Adrenal gland (tissue), 12 donors: ENCODE measurements around the gene KLK3. TPM values are rescaled to one million over a fixed set of nuclear protein-coding genes. Genes with fewer than 3 reads are reported as not detected.

ENCODE experiments used
- DNase-seq, 7 donors: peaks; one replicate each; pipeline ENCODE4 v3.0.0-alpha.2; 2019 to 2020
- H3K27ac ChIP-seq, 5 donors: fragments of 200-600 bp; sonication (generic) in 4 of 5; 1 replicate in 3 of 5; 2 replicates in 2 of 5; pipeline versions ENCODE4 v1.5.1 to v1.8.0; 2016 to 2020; ENCODE audit warnings: mild to moderate bottlenecking in 1 of 5
- H3K27me3 ChIP-seq: fragments of 200-600 bp; 2 replicates; pipeline ENCODE4 v1.8.0; 2021
- H3K36me3 ChIP-seq, 2 donors: fragments of 200-600 bp; replicated peaks in 1 of 2; 1 replicate in 1 of 2; 2 replicates in 1 of 2; pipeline versions ENCODE4 v1.5.1 to v1.8.0; 2018 to 2022
- H3K4me1 ChIP-seq, 2 donors: fragments of 200-600 bp; replicated peaks in 1 of 2; 1 replicate in 1 of 2; 2 replicates in 1 of 2; pipeline versions ENCODE4 v1.5.1 to v1.8.0; 2018 to 2021
- H3K4me3 ChIP-seq, 4 donors: fragments of 200-600 bp; sonication (generic) in 3 of 4; one replicate each; pipeline ENCODE4 v1.5.1; 2016 to 2018
- H3K9me3 ChIP-seq, 3 donors: fragments of 200-600 bp; sonication (generic) in 1 of 3; replicated peaks in 1 of 3; 1 replicate in 2 of 3; 2 replicates in 1 of 3; pipeline versions ENCODE4 v1.5.1 to v1.8.0; 2016 to 2021
- CTCF ChIP-seq, 6 experiments: fragments of 450-650 bp in 4 of 6; fragments of 200-600 bp in 2 of 6; sonication (generic) in 1 of 6; IDR thresholded peaks; 1 replicate in 5 of 6; 2 replicates in 1 of 6; pipeline versions ENCODE4 v1.5.1 to v1.8.0; 2016 to 2021; ENCODE audit warnings: antibody characterized with exemption in 6 of 6, mild to moderate bottlenecking in 2 of 6, moderate library complexity in 1 of 6
- POLR2A ChIP-seq, 2 donors: fragments of 450-650 bp; IDR thresholded peaks; one replicate each; pipeline ENCODE4 v1.6.1; 2017; ENCODE audit warnings: antibody characterized with exemption in 2 of 2, mild to moderate bottlenecking in 2 of 2, moderate library complexity in 1 of 2
- whole genome bisulfite sequencing, 4 donors: extraction: QIAGEN DNeasy Blood & Tissue Kit in 2 of 4; methylation state at CpG; one replicate each; pipeline versions ENCODE4 v1.1.5 to v1.1.7; 2013 to 2017; 5-methylcytosine and 5-hydroxymethylcytosine counted together
- intact Hi-C, 2 donors: fragments of 100-400 bp; cut with DNase I; formaldehyde crosslinking; loops; one replicate each; pipeline versions ENCODE4 v1.14.1 to v1.15.0; 2022 to 2023
- polyA plus RNA-seq, 3 donors: library from polyadenylated mRNA; stranded (reverse); fragments of 200-250 nt in 2 of 3; fragments of 350-450 nt in 1 of 3; fragmentation: Illumina TruSeq in 1 of 3; extraction: RNeasy Lipid Tissue Mini Kit (QIAGEN cat#74804) in 1 of 3; gene quantifications; one replicate each; pipeline ENCODE4 v1.2.3, GENCODE V29; 2013 to 2014
- total RNA-seq, 9 donors: library from RNA; depleted of rRNA in 4 of 9; stranded (reverse); fragments of >200 nt in 4 of 9; fragments of 120-200 nt in 1 of 9; fragmentation: NEBNext Ultra II Directional in 1 of 9; extraction: Animal tissue kit (Norgen Biotek cat#: 25700) in 1 of 9; gene quantifications; one replicate each; pipeline versions ENCODE4 v1.1.0 to v1.2.4, GENCODE V29; 2013 to 2023
- donor health status: healthy with polysubstance abuse.
- donor health status: Bipolar disorder and iron deficiency.
- donor health status: DM: yes; HTN: yes; CAD: no.
- donor health status: DM: no; HTN: no; CAD: no.
- donor health status: DM: no; HTN: no; CAD: no.
- donor health status: DM: yes; HTN: yes; CAD: no.

Gene KLK3
- total and polyA plus RNA-seq, 12 donors, result 0.11 to 26.0 (median 1.1) TPM; not detected in 4

GRCh38 chr19:50858886-50859285, 4.2 kb downstream of the KLK3 start:
- WGBS, 4 donors, result 34 to 60% (median 52%) methylated on average over 7 of the region's 7 CpGs
- no peaks in the 10 kb centered on the region for H3K27me3 ChIP-seq
- H3K4me3 ChIP-seq, result no peak overlapping the region
- no peaks in the 10 kb centered on the region for H3K4me1 ChIP-seq
- intact Hi-C loops, result no loop called here
- DNase-seq, result no peak
- no peak for TF ChIP-seq CTCF (IDR thresholded peaks at IDR 0.05)
- TF ChIP-seq POLR2A (IDR thresholded peaks at IDR 0.05), result no peak
- no peaks in the 10 kb centered on the region for H3K9me3 ChIP-seq
- H3K36me3 ChIP-seq, result no peaks in the 10 kb centered on the region
- no peak overlapping the region for H3K27ac ChIP-seq

GRCh38 chr19:50859849-50860248, 5.1 kb downstream of the KLK3 start:
- no peak overlapping the region for H3K4me3 ChIP-seq
- H3K4me1 ChIP-seq, result no peaks in the 10 kb centered on the region
- intact Hi-C loops, result no loop called here
- no peak overlapping the region for H3K27ac ChIP-seq
- 71 to 90% (median 79%) methylated on average over 2 to 4 of the region's 4 CpGs for WGBS, 4 donors
- TF ChIP-seq POLR2A (IDR thresholded peaks at IDR 0.05), result no peak
- no peaks in the 10 kb centered on the region for H3K27me3 ChIP-seq
- H3K9me3 ChIP-seq, result no peaks in the 10 kb centered on the region
- no peak for DNase-seq
- H3K36me3 ChIP-seq, result no peaks in the 10 kb centered on the region

GRCh38 chr19:50861010-50861409, 6.3 kb downstream of the KLK3 start:
- Histone ChIP-seq H3K27me3 (no peaks in the 10 kb centered on the region), H3K9me3 (no peaks in the 10 kb centered on the region), H3K36me3 (no peaks in the 10 kb centered on the region), H3K4me1 (no peaks in the 10 kb centered on the region), H3K4me3 (no peak overlapping the region), H3K27ac (peak overlapping the region in 1 of 5 donors; percentile 45)
- peak in 6 of 7 donors; percentile 45 to 63 (median 55) for DNase-seq
- TF ChIP-seq CTCF (IDR thresholded peaks at IDR 0.05) (no peak), POLR2A (IDR thresholded peaks at IDR 0.05) (no peak)
- intact Hi-C loops, result no loop called here
- 36 to 41% (median 39%) methylated on average over 5 of the region's 5 CpGs for WGBS, 4 donors

- Histone ChIP-seq H3K4me1 (no peaks in the 10 kb centered on the region), H3K27me3 (no peaks in the 10 kb centered on the region), H3K9me3 (no peaks in the 10 kb centered on the region), H3K4me3 (no peak overlapping the region), H3K36me3 (no peaks in the 10 kb centered on the region), H3K27ac (no peak overlapping the region)
- DNase-seq, result no peak
- intact Hi-C loops, result no loop called here
- 70 to 83% (median 74%) methylated on average over 7 of the region's 7 CpGs for whole genome bisulfite sequencing, 4 donors
- no peak for TF ChIP-seq POLR2A (IDR thresholded peaks at IDR 0.05)
- TF ChIP-seq CTCF (IDR thresholded peaks at IDR 0.05), result no peak
These were observed 7.0 kb downstream of the KLK3 start for GRCh38 chr19:50861496-50862286.

- TF ChIP-seq POLR2A (IDR thresholded peaks at IDR 0.05) (no peak), CTCF (IDR thresholded peaks at IDR 0.05) (no peak)
- no peak for DNase-seq
- no peaks in the 10 kb centered on the region for H3K9me3 ChIP-seq
- intact Hi-C loops, result no loop called here
- H3K4me3 ChIP-seq, result no peak overlapping the region
- no peaks in the 10 kb centered on the region for H3K4me1 ChIP-seq
- no peaks in the 10 kb centered on the region for H3K27me3 ChIP-seq
- H3K36me3 ChIP-seq, result no peaks in the 10 kb centered on the region
- WGBS, 4 donors, result 74 to 84% (median 81%) methylated on average over 4 of the region's 4 CpGs
- H3K27ac ChIP-seq, result no peak overlapping the region
These were observed 14.8 kb downstream of the KLK3 start for GRCh38 chr19:50869479-50869878.
